Measurements from ENCODE around the gene SLC47A2.

Gene SLC47A2

DNA sequence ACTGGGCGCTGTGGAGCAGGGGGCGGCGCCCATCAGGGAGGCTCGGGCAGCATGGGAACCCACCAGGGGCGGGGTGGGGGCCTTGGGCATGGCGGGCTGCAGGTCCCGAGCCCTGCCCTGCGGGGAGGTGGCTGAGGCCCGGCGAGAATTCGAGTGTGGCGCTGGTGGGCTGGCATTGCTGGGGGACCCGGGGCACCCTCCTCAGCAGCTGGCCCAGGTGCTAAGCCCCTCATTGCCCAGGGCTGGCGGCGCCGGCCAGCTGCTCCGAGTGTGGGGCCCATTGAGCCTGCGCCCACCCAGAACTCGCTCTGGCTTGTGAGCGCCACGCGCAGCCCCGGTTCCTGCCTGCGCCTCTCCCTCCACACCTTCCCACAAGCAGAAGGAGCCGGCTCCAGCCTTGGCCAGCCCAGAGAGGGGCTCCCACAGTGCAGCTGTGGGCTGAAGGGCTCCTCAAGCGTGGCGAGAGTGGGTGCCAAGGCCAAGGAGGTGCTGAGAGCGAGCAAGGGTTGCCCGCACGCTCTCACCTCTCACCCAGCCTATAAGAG, 62.0 kb downstream of the SLC47A2 start:
- Histone ChIP-seq H3K4me3 (ENCODE audit: low read length) (no peak overlapping the region), H3K36me3 (ENCODE audit: insufficient read depth, low read length) (peaks cover 76% of the 10 kb centered on the region), H3K27ac (ENCODE audit: low read depth, low read length) (no peak overlapping the region), H3K27me3 (ENCODE audit: insufficient read depth, low read length) (no peaks in the 10 kb centered on the region), H3K9ac (ENCODE audit: low read depth, low read length) (no peak overlapping the region), H3K4me1 (ENCODE audit: insufficient read depth, low read length) (peaks cover 12% of the 10 kb centered on the region), H3K9me3 (ENCODE audit: insufficient read depth, low read depth, low read length) (peaks cover 15% of the 10 kb centered on the region)
- WGBS = 96% methylated on average over 30 of the region's 30 CpGs

DNA sequence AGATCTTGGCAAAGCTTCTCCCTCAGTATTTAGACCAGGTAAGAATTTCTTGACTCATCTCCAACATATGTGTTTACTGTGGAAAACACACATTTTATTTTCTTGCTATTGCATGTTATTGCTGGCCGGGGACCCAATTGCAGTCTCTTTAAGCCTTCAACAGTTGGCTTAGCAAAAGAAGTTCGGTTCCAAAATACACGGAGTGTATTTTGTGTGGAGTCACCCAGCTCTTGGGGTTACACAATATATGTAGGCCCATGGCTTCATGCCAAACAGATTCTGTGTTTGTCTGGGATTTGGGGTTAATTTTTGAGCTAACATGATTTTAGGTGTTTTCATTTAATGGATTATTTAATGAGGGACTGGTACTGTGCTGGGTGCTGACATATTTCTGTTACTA, 63.8 kb downstream of the SLC47A2 start:
- Histone ChIP-seq H3K27ac (ENCODE audit: low read depth, low read length) (no peak overlapping the region), H3K4me1 (ENCODE audit: insufficient read depth, low read length) (peaks cover 17% of the 10 kb centered on the region), H3K9me3 (ENCODE audit: insufficient read depth, low read depth, low read length) (peaks cover 15% of the 10 kb centered on the region), H3K27me3 (ENCODE audit: insufficient read depth, low read length) (no peaks in the 10 kb centered on the region), H3K36me3 (ENCODE audit: insufficient read depth, low read length) (peaks cover 62% of the 10 kb centered on the region), H3K9ac (ENCODE audit: low read depth, low read length) (no peak overlapping the region), H3K4me3 (ENCODE audit: low read length) (no peak overlapping the region)
- 92% methylated on average over 3 of the region's 3 CpGs for WGBS

DNA sequence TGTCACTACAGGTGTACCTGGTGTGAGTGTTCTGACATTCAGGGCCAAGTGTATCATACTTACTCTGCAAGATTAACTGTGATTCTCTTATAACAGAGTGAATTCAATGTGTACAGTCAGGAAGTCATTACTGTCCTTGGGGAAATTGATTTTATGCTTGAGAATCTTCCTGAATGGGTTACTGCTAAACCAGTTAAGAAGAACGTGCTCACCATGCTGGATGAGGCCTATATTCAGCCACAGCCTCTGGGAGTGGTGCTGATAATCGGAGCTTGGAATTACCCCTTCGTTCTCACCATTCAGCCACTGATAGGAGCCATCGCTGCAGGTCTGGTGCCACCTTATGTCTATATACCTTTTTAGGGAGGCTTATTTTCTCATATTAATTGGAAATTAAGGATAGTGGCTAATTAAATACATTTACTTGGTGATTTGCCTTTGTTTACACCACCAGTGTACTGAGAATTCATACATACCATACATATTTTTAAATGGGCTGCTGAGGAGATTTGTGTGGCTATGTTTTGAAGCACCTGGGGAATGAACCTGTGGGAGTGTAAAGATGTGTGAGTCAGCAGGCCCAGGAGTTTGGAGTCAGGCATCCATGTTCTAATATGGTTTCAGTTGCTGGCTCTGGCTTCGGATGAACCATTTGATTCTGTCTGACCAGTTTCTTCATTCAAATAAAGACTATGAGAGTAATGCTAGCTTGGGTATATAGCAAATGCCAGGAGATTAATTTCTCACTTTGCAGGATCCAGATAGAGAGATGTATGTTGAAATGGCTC, 64.7 kb downstream of the SLC47A2 start:
- H3K36me3 ChIP-seq (ENCODE audit: insufficient read depth, low read length) = peaks cover 53% of the 10 kb centered on the region
- peaks cover 15% of the 10 kb centered on the region for H3K9me3 ChIP-seq (ENCODE audit: insufficient read depth, low read depth, low read length)
- H3K9ac ChIP-seq (ENCODE audit: low read depth, low read length) = no peak overlapping the region
- 74% methylated on average over 4 of the region's 5 CpGs for WGBS
- no peaks in the 10 kb centered on the region for H3K27me3 ChIP-seq (ENCODE audit: insufficient read depth, low read length)
- peaks cover 27% of the 10 kb centered on the region for H3K4me1 ChIP-seq (ENCODE audit: insufficient read depth, low read length)
- no peak overlapping the region for H3K4me3 ChIP-seq (ENCODE audit: low read length)
- no peak overlapping the region for H3K27ac ChIP-seq (ENCODE audit: low read depth, low read length)

DNA sequence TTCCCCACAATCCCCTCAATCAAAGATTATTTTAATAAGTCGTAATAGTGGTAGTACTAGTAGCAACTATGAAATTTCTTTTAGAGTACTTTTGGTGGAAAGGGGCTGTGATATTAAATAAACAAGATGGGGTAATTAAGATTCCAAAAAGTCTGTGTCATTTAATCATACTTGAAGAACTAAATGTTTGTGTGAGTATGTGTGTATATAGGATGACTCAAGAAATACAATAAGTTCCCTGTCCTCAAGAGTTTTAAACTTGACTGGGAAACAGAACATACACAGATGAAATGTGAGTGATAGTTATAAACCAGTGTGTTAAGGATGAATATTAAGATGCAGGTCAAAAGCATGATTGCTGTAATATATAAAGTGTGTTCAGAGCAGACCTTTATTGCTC, 65.6 kb downstream of the SLC47A2 start:
- no peak overlapping the region for H3K9ac ChIP-seq (ENCODE audit: low read depth, low read length)
- peak overlapping the region; percentile 20; the same call in 1 of the 2 replicates for H3K4me3 ChIP-seq (ENCODE audit: low read length)
- H3K27me3 ChIP-seq (ENCODE audit: insufficient read depth, low read length) = no peaks in the 10 kb centered on the region; the same call in 1 of the 2 replicates
- H3K4me1 ChIP-seq (ENCODE audit: insufficient read depth, low read length) = peaks cover 31% of the 10 kb centered on the region
- peaks cover 15% of the 10 kb centered on the region for H3K9me3 ChIP-seq (ENCODE audit: insufficient read depth, low read depth, low read length)
- no peak overlapping the region for H3K27ac ChIP-seq (ENCODE audit: low read depth, low read length)
- 92% methylated on average over 1 of the region's 1 CpG for whole genome bisulfite sequencing
- H3K36me3 ChIP-seq (ENCODE audit: insufficient read depth, low read length) = peaks cover 45% of the 10 kb centered on the region

DNA sequence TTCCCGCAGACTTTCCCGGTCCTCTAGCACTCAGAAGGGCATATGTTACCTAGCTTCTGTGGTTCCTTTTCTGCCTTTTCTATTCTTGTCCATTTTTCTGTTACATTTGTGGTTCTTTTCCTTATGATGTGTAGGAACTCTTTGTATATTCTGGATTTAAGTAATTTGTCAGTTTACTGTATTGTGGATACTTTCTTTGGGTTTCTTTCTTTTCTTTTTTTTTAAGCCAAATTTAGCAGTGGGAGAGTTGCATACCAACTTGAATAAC, 67.2 kb downstream of the SLC47A2 start:
- H3K4me1 ChIP-seq (ENCODE audit: insufficient read depth, low read length) = peaks cover 37% of the 10 kb centered on the region
- WGBS = 1% methylated on average over 2 of the region's 2 CpGs
- no peaks in the 10 kb centered on the region; the same call in 1 of the 2 replicates for H3K27me3 ChIP-seq (ENCODE audit: insufficient read depth, low read length)
- H3K9me3 ChIP-seq (ENCODE audit: insufficient read depth, low read depth, low read length) = peaks cover 5% of the 10 kb centered on the region; the same call in 1 of the 2 replicates
- peaks cover 29% of the 10 kb centered on the region for H3K36me3 ChIP-seq (ENCODE audit: insufficient read depth, low read length)
- peak overlapping the region; percentile 66 for H3K4me3 ChIP-seq (ENCODE audit: low read length)
- no peak overlapping the region; the same call in 1 of the 2 replicates for H3K27ac ChIP-seq (ENCODE audit: low read depth, low read length)
- peak overlapping the region; percentile 81 for H3K9ac ChIP-seq (ENCODE audit: low read depth, low read length)

DNA sequence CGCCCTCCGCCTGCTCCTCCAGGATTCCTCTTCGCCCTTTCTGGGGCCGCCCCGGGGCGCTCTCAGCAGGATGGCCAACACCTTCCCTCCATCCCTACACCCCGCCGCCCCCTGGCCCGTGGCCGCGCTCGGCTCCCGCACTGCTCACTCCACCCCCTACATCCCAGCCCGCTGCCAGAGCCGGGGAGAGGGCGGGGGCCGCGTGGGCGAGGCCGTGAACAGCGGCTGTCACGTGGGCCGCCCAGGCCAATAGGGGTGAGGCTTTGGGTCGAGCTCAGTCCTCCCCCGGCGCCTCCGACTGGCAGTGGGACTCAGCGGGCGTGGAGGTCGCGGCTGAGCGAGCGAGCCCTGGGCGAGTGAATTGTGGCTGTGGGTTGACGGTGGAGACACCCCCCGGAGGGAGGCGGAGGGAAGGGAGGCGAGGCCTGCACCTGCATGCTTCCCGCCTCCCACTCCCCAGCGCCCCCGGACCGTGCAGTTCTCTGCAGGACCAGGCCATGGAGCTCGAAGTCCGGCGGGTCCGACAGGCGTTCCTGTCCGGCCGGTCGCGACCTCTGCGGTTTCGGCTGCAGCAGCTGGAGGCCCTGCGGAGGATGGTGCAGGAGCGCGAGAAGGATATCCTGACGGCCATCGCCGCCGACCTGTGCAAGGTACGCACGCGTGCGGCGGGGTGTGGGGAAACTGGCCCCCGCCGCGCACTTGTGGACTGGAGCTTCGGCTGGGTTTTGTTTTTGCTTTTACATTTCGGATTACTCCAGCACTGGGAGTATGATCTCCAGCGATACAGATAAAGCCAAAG, 67.7 kb downstream of the SLC47A2 start, which contains the start of gene ALDH3A2:
ALDH3A2 (plus strand) TSS at position 277 of the 799 bp plus-strand sequence; CDS start at position 498, 221 bp downstream.
- no peaks in the 10 kb centered on the region; the same call in 1 of the 2 replicates for H3K27me3 ChIP-seq (ENCODE audit: insufficient read depth, low read length)
- WGBS = under 1% methylated on average over 71 of the region's 71 CpGs
- H3K4me3 ChIP-seq (ENCODE audit: low read length) = peak within 1 kb of the TSS; percentile 66
- H3K4me1 ChIP-seq (ENCODE audit: insufficient read depth, low read length) = peaks cover 39% of the 10 kb centered on the region
- H3K9ac ChIP-seq (ENCODE audit: low read depth, low read length) = peak within 1 kb of the TSS; percentile 81
- peaks cover 5% of the 10 kb centered on the region; the same call in 1 of the 2 replicates for H3K9me3 ChIP-seq (ENCODE audit: insufficient read depth, low read depth, low read length)
- H3K36me3 ChIP-seq (ENCODE audit: insufficient read depth, low read length) = peaks cover 24% of the 10 kb centered on the region
- H3K27ac ChIP-seq (ENCODE audit: low read depth, low read length) = peak within 1 kb of the TSS; percentile 69

DNA sequence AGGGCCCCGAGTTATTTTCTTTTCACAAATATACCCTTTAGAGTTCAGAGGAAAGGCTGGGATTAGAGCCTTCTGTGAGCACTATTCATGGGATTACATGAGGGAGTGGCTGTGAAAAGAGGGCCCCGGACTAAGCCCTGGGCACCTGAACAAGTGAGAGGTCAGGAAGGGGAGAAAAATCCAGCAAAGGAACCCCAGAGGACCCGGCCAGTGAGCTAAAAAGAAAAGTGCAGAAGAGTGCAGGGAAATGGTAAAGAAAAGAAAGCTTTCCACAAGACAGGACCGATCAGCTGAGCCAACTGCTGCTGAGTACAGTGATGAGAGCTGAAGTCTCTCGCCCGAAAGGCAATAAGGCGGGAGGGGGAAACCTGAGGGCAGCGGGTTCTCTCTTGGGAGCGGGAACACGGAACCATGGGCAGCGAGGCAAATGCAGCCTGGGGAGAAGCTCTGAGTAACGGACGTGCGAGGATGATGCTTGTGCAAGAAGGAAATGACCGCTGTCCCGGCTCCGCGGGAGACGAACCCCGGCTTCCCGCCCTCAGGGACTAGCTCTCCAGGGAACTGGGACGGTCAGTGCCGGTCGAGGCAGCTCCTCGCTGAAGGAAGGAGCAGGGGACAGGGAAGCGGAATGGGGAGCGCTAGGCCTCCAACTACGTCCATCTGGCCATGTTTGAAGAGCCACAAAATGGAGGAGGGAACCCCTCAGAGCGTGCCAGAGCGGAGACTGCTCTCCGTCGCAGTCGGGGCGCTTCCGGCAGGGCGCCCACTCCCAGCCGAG, 68.5 kb downstream of the SLC47A2 start:
- H3K27me3 ChIP-seq (ENCODE audit: insufficient read depth, low read length) = no peaks in the 10 kb centered on the region; the same call in 1 of the 2 replicates
- peak overlapping the region; percentile 66 for H3K4me3 ChIP-seq (ENCODE audit: low read length)
- peaks cover 43% of the 10 kb centered on the region for H3K4me1 ChIP-seq (ENCODE audit: insufficient read depth, low read length)
- H3K9ac ChIP-seq (ENCODE audit: low read depth, low read length) = peak overlapping the region; percentile 81
- peak overlapping the region; percentile 57 for H3K27ac ChIP-seq (ENCODE audit: low read depth, low read length)
- peaks cover 17% of the 10 kb centered on the region for H3K36me3 ChIP-seq (ENCODE audit: insufficient read depth, low read length)
- H3K9me3 ChIP-seq (ENCODE audit: insufficient read depth, low read depth, low read length) = 0 out of 2 replicates have a peak, but pooled peaks cover 2% of the 10 kb centered on the region
- WGBS = 1% methylated on average over 36 of the region's 37 CpGs

DNA sequence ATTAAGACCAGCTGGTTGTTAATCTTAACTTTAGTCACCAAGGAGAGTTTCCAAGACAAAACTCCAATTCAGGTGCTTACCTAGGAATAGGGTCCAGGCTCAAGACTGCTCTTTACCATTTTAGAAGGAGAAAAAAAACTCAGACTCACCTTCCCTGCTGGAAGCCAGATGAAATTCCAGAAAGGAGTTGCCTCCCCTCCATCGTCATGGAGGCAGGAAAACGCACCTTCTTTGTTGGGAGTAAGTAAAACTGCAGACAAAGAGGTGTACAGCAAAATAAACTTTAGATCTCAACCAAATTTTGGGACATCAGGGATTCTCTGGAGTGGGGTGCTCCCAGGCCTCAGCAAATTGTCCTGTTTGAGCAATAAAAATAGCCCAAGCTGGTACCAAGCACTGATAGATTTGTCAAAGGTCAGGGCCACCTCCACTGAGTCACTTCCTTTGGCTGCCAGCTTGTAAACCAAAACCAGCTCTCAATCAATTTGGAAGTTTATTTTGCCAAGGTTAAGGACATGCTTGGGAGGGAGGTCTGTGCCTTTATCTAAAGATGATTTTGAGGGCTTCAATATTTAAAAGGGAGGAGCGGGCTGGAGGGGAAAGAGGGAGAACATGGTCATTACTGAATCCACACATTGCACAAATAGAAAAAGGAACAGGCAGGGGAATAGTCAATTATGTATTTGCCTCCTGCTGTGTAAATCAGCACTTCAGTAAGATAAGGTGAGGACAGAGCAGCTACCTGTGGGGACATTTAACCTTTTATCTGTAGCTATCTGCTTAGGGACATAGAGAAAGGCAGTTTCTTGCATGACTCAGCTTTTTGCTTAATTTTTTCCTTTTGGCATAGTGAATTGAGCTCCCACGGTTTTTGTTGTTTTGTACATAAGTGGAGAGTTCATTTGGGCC, 69.3 kb downstream of the SLC47A2 start:
- Histone ChIP-seq H3K9me3 (ENCODE audit: insufficient read depth, low read depth, low read length) (no peaks in the 10 kb centered on the region), H3K9ac (ENCODE audit: low read depth, low read length) (peak overlapping the region; percentile 81; the same call in 1 of the 2 replicates), H3K4me1 (ENCODE audit: insufficient read depth, low read length) (peaks cover 52% of the 10 kb centered on the region), H3K27ac (ENCODE audit: low read depth, low read length) (peak overlapping the region; percentile 57; the same call in 1 of the 2 replicates), H3K36me3 (ENCODE audit: insufficient read depth, low read length) (peaks cover 8% of the 10 kb centered on the region), H3K4me3 (ENCODE audit: low read length) (peak overlapping the region; percentile 66), H3K27me3 (ENCODE audit: insufficient read depth, low read length) (no peaks in the 10 kb centered on the region; the same call in 1 of the 2 replicates)
- WGBS = 18% methylated on average over 3 of the region's 4 CpGs

DNA sequence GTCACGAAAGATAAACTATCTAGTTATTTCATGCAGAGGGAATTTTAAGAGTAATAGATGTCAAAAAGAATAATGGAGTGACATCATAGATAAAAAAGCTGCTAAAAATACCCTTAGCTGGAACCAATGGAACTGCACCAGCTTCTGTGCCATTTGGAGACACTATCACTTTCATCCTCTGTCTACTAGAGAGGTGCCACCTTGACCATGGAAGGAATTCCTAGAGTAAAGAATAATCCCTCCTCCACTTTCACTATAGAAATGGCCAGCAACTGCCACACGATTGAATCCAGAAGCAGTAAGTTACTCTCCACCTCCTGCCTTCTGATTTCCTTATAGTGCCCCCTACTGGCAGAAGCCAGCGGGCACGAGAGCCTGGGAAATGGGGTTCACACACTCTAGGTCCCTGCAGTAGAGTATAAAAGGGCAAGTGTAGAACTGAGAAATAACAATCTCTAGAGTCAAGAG, 70.6 kb downstream of the SLC47A2 start:
- WGBS = 35% methylated on average over 4 of the region's 4 CpGs
- no peak overlapping the region for H3K27ac ChIP-seq (ENCODE audit: low read depth, low read length)
- H3K27me3 ChIP-seq (ENCODE audit: insufficient read depth, low read length) = no peaks in the 10 kb centered on the region; the same call in 1 of the 2 replicates
- H3K4me3 ChIP-seq (ENCODE audit: low read length) = no peak overlapping the region
- no peaks in the 10 kb centered on the region for H3K9me3 ChIP-seq (ENCODE audit: insufficient read depth, low read depth, low read length)
- no peaks in the 10 kb centered on the region for H3K36me3 ChIP-seq (ENCODE audit: insufficient read depth, low read length)
- H3K9ac ChIP-seq (ENCODE audit: low read depth, low read length) = no peak overlapping the region
- H3K4me1 ChIP-seq (ENCODE audit: insufficient read depth, low read length) = peaks cover 51% of the 10 kb centered on the region

Measured in HUES64 (cell line).